Activated effector memory CD4-positive, alpha-beta T cell treated with anti-CD3 and anti-CD28 coated beads, Interleukin-2, amount 50 U/mL, for 16 hours (primary cell): ENCODE results near the gene PILRB.
"Not testable (repeated sequence)": the region's sequence is repeated elsewhere in the genome, so short reads cannot be mapped to it uniquely, and the experiment has no call there.

Experiments used
- DNase-seq: peaks from one replicate; pipeline ENCODE4 v3.0.0-alpha.2; 2020

Gene PILRB

GRCh38 chr7:100358027-100358856 is at the start of gene PILRB:
PILRB (plus strand) TSS chr7:100358117; CDS start chr7:100358303, 186 bp downstream.
- no peak for DNase-seq

DNA sequence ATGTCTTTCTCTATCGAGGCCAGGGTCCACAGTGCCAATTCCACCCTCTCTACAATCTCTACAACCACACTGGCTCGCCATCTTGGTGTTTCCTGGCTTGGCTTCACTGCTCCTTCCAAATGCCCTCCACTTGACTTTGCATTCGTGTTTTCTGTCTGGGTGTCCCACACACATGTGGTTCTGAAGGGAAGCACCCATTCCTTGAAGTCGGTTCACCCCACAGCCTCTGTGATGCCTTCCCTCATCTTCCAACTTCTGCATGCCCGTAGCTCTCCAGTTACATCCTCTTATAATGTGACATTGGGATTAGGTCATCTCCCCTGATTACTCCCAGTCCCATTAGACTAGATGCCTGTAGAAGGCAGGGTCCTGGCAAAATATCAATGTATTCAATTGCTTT is 39.6 kb upstream of the PILRB start:
- DNase-seq: not testable (repeated sequence)

DNA sequence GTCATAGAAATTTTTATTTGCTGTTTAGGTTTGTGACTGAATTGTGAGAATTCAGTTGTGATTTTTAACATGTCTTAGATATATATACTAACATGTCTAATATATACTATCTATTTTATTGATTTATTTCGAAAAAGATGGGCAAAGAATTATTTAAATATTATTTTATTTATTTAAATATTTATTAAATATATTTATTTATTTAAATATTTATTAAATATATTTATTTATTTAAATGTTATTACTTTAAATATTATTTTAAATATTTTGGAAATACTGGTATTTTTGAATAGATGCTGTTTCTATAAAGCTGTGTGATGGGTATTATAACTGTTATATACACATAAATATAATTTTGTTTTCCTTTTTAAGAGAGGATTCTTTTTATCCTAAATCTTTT is 36.3 kb upstream of the PILRB start:
- DNase-seq: not testable (repeated sequence)

DNA sequence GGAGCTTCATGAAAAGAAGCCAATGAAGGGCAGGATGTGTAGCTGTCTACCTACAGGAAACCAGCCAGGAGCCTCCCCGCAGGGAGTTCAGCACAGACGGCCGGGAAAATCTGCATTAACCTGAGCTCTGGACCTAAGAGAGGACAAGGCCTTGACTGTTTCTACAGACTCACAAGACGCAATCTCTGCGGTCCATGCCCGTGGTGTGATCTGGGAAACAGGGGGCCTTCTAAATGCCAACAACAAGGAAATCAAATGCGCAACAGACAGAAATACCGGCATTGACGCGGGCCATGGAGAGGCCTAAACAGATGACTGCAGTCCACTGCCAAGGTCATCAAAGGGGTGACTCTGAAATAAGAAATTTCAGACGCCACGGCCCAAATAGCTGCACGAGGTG is 33.7 kb upstream of the PILRB start:
- not testable (repeated sequence) for DNase-seq

DNA sequence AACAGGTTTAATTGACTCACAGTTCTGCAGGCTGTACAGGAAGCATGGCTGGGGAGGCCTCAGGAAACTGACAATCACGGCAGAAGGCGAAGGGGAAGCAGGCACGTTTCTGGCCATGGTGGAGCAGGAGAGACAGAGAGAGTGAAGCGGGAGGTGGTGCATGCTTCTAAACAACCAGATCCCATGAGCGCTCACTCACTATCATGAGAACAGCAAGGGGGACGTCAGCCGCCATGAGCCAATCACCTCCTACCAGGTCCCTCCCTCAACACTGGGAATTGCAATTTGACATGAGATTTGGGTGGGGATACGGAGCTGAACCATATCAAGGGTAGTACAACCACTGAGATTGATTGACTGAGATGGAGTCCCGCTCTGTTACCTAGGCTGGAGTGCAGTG is 32.2 kb upstream of the PILRB start:
- DNase-seq: not testable (repeated sequence)

DNA sequence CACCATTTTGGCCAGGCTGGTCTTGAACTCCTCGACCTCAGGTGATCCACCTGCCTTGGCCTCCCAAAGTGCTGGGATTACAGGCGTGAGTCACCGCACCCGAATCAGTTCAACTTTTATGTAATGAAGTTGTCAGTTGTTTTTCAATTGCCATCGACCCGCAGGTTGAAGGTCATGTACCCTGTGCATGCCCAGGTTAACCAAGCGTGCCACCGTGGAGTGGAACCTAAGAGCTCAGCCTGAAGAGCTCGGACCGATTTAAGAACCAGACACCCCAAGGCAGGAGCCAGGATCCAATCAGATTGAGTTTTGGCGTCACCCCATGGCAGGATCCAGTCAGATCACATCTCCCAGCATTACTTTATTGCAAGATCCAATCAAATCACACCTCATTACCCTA is 31.0 kb upstream of the PILRB start:
- not testable (repeated sequence) for DNase-seq

DNA sequence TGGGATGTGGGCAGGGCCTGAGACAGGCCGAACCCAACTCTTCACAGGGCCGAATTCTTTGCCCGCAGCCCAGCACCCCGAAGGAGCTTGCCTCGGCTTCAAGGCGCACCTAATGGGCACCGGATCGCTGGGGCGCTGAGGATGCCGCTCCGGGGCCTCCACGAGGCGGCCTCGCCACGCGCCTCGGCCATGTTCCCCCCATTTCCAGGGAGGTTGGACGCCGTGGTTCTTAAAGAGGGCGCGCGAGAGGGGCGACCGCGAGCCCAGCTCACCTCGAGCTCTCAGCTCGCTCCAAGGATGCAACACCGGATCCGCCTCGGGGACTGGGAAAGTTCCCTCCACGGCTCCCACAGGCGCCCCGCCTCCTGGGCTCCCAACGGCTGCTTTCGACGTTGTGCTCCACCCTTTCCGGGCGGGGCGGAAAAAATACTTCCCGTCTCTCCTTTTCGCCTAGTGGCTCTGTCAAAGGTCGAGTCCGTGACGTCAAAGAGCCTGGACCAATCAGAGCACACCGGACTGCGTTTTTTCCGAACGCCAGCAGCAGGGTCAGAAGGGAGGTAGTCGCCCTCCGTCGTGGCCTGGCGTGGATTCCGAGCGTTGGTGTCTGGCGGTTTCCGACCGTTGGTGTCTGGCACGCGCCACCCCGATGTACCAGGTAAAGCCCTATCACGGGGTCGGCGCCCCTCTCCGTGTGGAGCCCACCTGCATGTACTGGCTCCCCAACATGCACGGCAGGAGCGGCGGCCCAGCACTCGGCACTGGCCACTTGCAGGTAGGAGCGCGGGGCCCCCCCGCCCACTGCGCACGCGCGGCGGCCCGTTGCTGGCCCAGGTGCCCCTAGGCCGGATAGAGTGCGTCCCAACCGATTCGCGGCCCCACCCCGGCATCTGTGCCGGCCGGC is 22.1 kb upstream of the PILRB start:
- DNase-seq: peak; percentile 96

DNA sequence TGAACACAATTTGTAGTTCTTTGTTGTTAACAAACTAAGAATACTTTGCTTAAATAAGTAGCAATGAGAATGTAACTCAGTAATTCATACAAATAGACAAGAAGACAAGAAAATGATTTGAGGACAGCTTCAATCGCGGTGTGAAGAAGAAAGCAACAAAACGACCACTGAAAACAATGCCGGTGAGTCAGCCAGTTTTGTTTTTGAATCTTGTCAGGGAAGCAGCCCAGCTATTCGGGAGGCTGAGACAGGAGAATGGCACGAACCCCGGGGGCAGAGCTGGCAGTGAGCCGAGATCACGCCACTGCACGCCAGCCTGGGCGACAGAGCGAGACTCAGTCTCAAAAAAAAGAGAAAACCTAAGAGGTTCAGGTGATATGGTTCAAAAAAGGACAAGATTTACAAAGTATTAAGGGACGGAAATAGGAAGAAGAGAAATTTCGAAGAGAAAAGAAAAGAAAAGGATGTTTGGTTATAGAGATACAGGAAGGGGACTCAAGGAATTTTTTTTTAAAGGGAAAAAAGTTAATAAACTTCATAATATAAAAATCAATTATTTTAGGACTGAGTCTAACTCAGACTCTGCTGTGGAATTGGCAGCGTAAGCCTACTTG is 19.7 kb upstream of the PILRB start:
- DNase-seq: not testable (repeated sequence)

- DNase-seq: not testable (repeated sequence)
These were observed 16.6 kb upstream of the PILRB start for GRCh38 chr7:100341286-100341685.

DNA sequence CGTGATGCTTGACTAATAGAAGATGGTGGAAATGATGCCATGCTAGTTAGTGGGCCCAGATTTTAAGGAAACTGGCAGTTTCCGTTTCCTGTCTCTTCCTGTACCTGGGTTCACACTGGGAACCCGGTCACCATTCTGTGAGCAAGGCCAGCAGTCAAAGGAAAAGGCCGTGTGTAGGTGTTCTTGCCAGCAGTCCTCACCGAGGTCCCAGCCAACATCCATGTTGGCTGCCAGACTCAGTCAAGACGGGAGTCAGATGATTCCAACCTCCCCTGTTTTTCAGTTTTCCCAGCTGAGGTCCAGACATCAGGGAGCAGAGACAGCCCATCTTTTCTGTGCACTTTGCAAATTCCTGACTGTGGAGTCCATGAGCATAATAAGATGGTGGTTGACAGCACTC is 15.2 kb upstream of the PILRB start:
- no peak for DNase-seq

GRCh38 chr7:100344124-100344559 is 13.8 kb upstream of the PILRB start:
- not testable (repeated sequence) for DNase-seq

DNA sequence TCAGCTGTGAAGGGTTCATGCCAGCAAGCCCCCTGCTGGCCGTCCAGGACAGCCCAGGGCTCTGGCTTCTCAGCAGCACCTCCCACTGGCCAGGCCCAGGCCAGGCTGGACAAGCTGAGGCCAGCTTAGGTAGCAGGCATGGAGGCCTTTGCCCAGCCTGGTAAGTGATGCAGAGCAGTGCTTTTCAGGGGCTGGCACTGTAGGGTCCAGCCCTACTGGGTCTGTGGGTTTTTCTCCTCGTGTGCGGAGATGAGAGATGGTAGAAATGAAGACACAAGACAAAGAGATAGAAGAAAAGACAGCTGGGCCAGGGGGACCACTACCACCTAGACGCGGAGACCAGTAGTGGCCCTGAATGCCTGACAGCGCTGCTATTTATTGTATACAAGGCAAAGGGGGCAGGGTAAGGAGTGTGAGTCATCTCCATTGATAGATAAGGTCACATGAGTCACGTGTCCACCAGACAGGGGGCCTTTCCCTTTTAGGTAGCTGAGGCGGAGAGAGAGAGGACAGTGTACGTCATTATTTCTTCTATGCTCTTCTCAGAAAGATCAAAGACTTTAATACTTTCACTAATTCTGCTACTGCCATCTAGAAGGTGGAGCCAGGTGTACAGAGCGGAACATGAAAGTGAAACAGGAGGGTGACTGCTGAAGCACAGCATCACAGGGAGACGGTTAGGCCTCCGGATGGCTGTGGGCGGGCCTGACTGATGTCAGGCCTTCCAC is 13.2 kb upstream of the PILRB start:
- peak; percentile 93 for DNase-seq

DNA sequence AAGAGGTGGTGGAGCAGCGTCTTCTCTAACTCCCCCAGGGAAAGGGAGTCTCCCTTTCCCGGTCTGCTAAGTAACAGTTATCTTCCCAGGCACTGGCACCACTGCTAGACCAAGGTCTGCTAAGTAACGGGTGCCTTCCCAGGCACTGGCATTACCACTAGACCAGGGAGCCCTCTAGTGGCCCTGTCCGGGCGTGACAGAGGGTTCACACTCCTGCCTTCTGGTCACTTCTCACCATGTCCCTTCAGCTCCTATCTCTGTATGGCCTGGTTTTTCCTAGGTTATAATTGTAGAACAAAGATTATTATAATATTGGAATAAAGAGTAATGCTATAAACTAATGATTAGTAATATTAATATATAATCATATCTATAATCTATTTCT is 12.6 kb upstream of the PILRB start:
- DNase-seq: peak; percentile 92

GRCh38 chr7:100346921-100347320 is 11.0 kb upstream of the PILRB start:
- no peak for DNase-seq

DNA sequence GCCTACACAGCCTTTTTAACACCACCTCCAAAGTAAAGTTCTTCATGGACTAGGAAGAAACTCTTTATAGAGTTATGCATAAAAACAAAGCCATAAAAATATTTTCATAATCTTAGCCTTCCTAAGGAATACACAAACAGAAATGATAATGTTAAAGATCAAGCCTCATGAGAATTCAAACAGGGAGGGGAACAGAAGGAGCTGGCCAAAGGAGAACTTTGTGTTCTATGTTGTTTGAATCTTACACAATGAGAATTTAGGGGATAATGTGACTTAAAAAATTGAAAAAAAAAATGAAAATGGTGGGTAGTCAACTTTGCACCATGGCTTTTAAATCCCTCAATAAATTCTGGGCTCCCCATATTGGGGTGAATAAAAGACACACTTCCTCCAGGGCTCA is 9.1 kb upstream of the PILRB start:
- no peak for DNase-seq

DNA sequence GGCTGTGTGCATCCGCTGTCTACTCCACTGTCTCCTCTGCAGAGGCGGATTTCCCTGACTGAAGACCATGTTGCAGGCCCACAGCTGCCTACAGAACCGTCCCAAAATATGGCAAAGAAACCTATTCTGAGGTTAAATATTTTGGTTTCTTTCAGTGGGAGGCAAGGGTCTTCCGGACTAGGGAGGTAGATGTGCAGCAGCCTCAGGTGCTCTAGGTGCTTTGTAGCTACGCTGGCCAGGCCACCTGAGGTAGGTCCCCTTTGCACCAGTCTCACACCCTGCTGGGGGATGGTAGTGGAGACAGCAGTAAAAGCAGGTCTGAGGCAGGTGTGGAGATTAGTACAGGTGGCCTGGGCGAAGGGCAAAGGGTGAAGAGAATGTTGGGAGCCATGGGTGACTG is 8.2 kb upstream of the PILRB start:
- no peak for DNase-seq

- no peak for DNase-seq
These were observed 6.3 kb upstream of the PILRB start for GRCh38 chr7:100351657-100352058.

- DNase-seq: not testable (repeated sequence)
These were observed 5.6 kb upstream of the PILRB start for GRCh38 chr7:100352230-100352781.

DNA sequence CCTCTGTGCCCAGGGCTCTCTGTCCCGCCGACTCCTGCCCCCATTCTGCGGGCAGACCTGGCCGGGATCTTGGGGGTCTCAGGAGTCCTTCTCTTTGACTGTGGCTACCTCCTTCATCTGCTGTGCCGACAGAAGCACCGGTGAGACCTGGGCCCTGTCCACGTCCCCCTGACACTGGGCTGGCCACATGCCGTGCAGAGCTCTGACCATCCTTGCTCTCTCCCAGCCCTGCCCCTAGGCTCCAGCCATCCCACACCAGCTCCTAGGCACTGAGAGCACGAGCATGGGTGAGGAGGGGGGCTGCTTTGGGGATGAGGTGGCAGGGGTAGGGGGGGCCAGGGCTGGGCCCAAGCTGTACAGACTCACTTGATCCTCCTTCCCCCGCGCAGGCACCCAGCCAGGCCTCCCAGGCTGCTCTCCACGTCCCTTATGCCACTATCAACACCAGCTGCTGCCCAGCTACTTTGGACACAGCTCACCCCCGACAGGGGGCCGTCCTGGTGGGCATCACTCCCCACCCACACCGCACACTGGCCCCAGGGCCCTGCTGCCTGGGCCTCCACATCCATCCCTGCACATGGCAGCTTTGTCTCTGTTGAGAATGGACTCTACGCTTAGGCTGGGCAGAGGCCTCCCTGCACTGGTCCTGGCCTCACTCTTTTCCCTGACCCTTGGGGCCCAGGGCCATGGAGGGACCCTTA is 4.8 kb upstream of the PILRB start:
- DNase-seq: no peak

GRCh38 chr7:100353685-100354330 is 4.1 kb upstream of the PILRB start:
- peak; percentile 72 for DNase-seq

DNA sequence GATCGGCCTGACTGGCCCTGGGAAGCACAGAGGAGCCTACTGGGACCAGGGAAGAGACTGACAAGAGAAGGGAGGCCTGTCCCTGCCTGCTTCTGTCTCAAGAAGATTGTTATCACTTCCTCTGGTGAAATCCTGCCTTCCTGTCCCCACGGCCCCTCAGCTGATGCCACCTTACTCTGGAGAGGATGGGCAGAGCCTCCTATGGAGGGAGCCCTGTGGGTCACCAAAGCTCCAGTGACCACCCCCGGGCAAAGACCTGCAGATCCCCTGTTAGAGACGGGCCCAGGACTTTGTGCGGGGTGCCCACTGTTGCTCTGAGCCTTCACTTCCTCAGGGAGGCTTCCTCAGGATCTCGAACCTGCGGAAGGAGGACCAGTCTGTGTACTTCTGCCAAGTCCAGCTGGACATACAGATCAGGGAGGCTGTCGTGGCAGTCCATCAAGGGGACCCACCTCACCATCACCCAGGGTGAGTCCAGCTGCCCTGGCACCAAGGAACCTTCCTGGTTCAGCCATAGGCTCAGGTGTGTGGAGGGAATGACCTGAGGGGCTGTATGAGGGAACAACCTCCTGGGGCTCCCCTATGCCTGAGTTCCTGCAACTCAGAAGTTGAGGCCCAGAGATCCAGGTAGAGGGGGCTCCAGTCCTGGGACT is 1.4 kb upstream of the PILRB start:
- no peak for DNase-seq
